ENCODE measurements around the gene ACSF3. TPM values are rescaled to one million over a fixed set of nuclear protein-coding genes. Genes with fewer than 3 reads are reported as not detected.
"Not testable (repeated sequence)": the region's sequence is repeated elsewhere in the genome, so short reads cannot be mapped to it uniquely, and the experiment has no call there.

ACSF3 gene
- total RNA-seq, 1 experiment from 2014 or later: 55.2 TPM

- no peak for DNase-seq
- Histone ChIP-seq H3K27me3 (replicated peaks; ENCODE audit: control insufficient read depth, insufficient read depth, low read length) (no peaks in the 10 kb centered on the region), H3K4me3 (ENCODE audit: low read depth, low read length) (no peak overlapping the region), H3K4me1 (no peaks in the 10 kb centered on the region), H3K36me3 (ENCODE audit: control insufficient read depth, insufficient read depth, low read length) (no peaks in the 10 kb centered on the region), H3K9me3 (no peaks in the 10 kb centered on the region)
- POLR2A ChIA-PET: no interaction called here
- H3K27me3 Mint-ChIP-seq (ENCODE audit: insufficient read depth, unreplicated experiment): peaks cover 9% of the 10 kb centered on the region
- CTCF ChIA-PET: no interaction called here
- H3K36me3 Mint-ChIP-seq (ENCODE audit: insufficient read depth, unreplicated experiment): no peaks in the 10 kb centered on the region
- H3K27ac Mint-ChIP-seq (ENCODE audit: unreplicated experiment): no peak overlapping the region
- H3K9me3 Mint-ChIP-seq (ENCODE audit: unreplicated experiment): no peaks in the 10 kb centered on the region
- intact Hi-C loops (cut with micrococcal nuclease; ENCODE audit: unreplicated experiment): no loop called here
- no peak overlapping the region for H3K4me3 Mint-ChIP-seq (ENCODE audit: unreplicated experiment)
- TF ChIP-seq CTCF (IDR thresholded peaks at IDR 0.05; ENCODE audit: insufficient read depth in 1 of 2, low read depth in 1 of 2, low read length in 1 of 2, severe bottlenecking in 1 of 2, unreplicated experiment in 1 of 2): no peak
- BruUV-seq (replicated peaks): no TSS peak
- no peaks in the 10 kb centered on the region for H3K4me1 Mint-ChIP-seq (ENCODE audit: low read depth, unreplicated experiment)
These were observed 25.8 kb upstream of the ACSF3 start for GRCh38 chr16:89067677-89068443.

- BruUV-seq (replicated peaks); intact Hi-C loops (cut with micrococcal nuclease; ENCODE audit: unreplicated experiment); CTCF ChIA-PET; H3K9me3 ChIP-seq; H3K4me1 Mint-ChIP-seq (ENCODE audit: low read depth, unreplicated experiment); H3K9me3 Mint-ChIP-seq (ENCODE audit: unreplicated experiment); DNase-seq; H3K4me3 Mint-ChIP-seq (ENCODE audit: unreplicated experiment); POLR2A ChIA-PET; H3K27me3 Mint-ChIP-seq (ENCODE audit: insufficient read depth, unreplicated experiment); H3K27ac Mint-ChIP-seq (ENCODE audit: unreplicated experiment); H3K36me3 ChIP-seq (ENCODE audit: control insufficient read depth, insufficient read depth, low read length); H3K4me3 ChIP-seq (ENCODE audit: low read depth, low read length); H3K27me3 ChIP-seq (replicated peaks; ENCODE audit: control insufficient read depth, insufficient read depth, low read length); H3K4me1 ChIP-seq; H3K36me3 Mint-ChIP-seq (ENCODE audit: insufficient read depth, unreplicated experiment): not testable (repeated sequence)
These were observed 24.6 kb upstream of the ACSF3 start for GRCh38 chr16:89068814-89069616.

GRCh38 chr16:89069920-89070319 lies 23.7 kb upstream of the ACSF3 start:
- intact Hi-C loops (cut with micrococcal nuclease; ENCODE audit: unreplicated experiment): no loop called here
- CTCF ChIA-PET: no interaction called here
- H3K36me3 ChIP-seq (ENCODE audit: control insufficient read depth, insufficient read depth, low read length): no peaks in the 10 kb centered on the region
- peaks cover 9% of the 10 kb centered on the region for H3K27me3 Mint-ChIP-seq (ENCODE audit: insufficient read depth, unreplicated experiment)
- no peaks in the 10 kb centered on the region for H3K27me3 ChIP-seq (replicated peaks; ENCODE audit: control insufficient read depth, insufficient read depth, low read length)
- H3K4me1 ChIP-seq: no peaks in the 10 kb centered on the region
- no peaks in the 10 kb centered on the region for H3K9me3 Mint-ChIP-seq (ENCODE audit: unreplicated experiment)
- POLR2A ChIA-PET: no interaction called here
- peaks cover 7% of the 10 kb centered on the region for H3K9me3 ChIP-seq
- no peak for TF ChIP-seq CTCF (IDR thresholded peaks at IDR 0.05; ENCODE audit: insufficient read depth in 1 of 2, low read depth in 1 of 2, low read length in 1 of 2, severe bottlenecking in 1 of 2, unreplicated experiment in 1 of 2)
- BruUV-seq (replicated peaks): no TSS peak
- peaks cover 7% of the 10 kb centered on the region for H3K36me3 Mint-ChIP-seq (ENCODE audit: insufficient read depth, unreplicated experiment)
- DNase-seq: no peak
- no peaks in the 10 kb centered on the region for H3K4me1 Mint-ChIP-seq (ENCODE audit: low read depth, unreplicated experiment)
- no peak overlapping the region for H3K4me3 Mint-ChIP-seq (ENCODE audit: unreplicated experiment)
- no peak overlapping the region for H3K27ac Mint-ChIP-seq (ENCODE audit: unreplicated experiment)
- no peak overlapping the region for H3K4me3 ChIP-seq (ENCODE audit: low read depth, low read length)
